Esophagus muscularis mucosa (tissue), 4 donors: Measurements from ENCODE around the gene SEH1L.

ENCODE experiments used
- EP300 ChIP-seq: sonication (generic); formaldehyde crosslinking; IDR thresholded peaks from one replicate; pipeline ENCODE4 v1.6.1; 2017; ENCODE audit warnings: antibody characterized with exemption
- POLR2A ChIP-seq: fragments of 450-650 bp; IDR thresholded peaks from one replicate; pipeline ENCODE4 v1.6.1; 2017; ENCODE audit warnings: antibody characterized with exemption, moderate library complexity, mild to moderate bottlenecking, low read depth
- POLR2AphosphoS5 ChIP-seq, 2 donors: sonication (generic); formaldehyde crosslinking; IDR thresholded peaks; one replicate each; pipeline ENCODE4 v1.6.1; 2017; ENCODE audit warnings: antibody characterized with exemption in 2 of 2
- TF ChIP-seq, protein P1 (sequence below), 3 experiments: fragments of 200-600 bp in 2 of 3; fragments of 450-650 bp in 1 of 3; sonication (generic) in 2 of 3; IDR thresholded peaks; one replicate each; pipeline ENCODE4 v1.5.1; 2017 to 2019; ENCODE audit warnings: antibody characterized with exemption in 3 of 3, mild to moderate bottlenecking in 2 of 3, moderate library complexity in 1 of 3

DNA sequence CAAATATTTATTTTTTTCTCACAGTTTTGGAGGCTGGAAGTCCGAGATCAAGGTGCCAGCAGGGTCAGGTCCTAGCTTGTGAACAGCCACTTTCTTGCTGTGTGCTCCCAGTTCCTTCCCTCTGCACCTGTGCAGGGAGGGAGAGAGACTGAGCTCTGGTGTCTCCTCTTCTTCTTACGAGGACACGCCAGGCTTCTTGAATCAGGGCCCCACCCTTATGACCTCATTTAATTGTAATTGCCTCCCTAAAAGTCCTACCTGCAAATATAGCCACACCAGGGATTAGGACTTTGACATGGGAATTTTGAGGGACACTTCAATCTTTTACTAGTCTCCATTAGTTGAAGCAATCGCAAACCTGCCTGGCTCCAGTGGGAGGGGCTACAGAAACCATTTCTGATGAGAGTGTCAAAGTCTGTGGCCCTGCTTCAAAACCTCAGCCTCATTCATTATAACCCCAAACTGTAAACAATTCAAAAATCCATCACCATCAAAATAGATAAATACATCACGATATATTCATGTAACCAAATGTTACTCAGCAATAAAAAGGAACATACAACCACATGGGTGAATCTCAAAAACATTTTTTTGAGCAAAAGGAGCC, 18.2 kb upstream of the SEH1L start:
- TF ChIP-seq, protein P1, sequence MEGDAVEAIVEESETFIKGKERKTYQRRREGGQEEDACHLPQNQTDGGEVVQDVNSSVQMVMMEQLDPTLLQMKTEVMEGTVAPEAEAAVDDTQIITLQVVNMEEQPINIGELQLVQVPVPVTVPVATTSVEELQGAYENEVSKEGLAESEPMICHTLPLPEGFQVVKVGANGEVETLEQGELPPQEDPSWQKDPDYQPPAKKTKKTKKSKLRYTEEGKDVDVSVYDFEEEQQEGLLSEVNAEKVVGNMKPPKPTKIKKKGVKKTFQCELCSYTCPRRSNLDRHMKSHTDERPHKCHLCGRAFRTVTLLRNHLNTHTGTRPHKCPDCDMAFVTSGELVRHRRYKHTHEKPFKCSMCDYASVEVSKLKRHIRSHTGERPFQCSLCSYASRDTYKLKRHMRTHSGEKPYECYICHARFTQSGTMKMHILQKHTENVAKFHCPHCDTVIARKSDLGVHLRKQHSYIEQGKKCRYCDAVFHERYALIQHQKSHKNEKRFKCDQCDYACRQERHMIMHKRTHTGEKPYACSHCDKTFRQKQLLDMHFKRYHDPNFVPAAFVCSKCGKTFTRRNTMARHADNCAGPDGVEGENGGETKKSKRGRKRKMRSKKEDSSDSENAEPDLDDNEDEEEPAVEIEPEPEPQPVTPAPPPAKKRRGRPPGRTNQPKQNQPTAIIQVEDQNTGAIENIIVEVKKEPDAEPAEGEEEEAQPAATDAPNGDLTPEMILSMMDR (IDR thresholded peaks at IDR 0.05) = no peak
- TF ChIP-seq EP300 (no peak), POLR2A (no peak), POLR2AphosphoS5 (IDR thresholded peaks at IDR 0.05) (no peak)
